GM12875 (cell line): ENCODE data around the gene CALM3.

Experiments
- H3K4me3 ChIP-seq: one replicate; pipeline ENCODE4 v1.5.1; 2011; ENCODE audit warnings: low read depth, low read length, control low read depth
- CTCF ChIP-seq: IDR thresholded peaks from 2 replicates; pipeline ENCODE4 v1.5.1; 2011; ENCODE audit warnings: low read depth, mild to moderate bottlenecking, control low read depth, inconsistent platforms, low read length, moderate library complexity, borderline replicate concordance; ENCODE audit not compliant: insufficient read depth

Gene CALM3

GRCh38 chr19:46616631-46617322 lies 15.6 kb downstream of the CALM3 start:
- H3K4me3 ChIP-seq, result no peak overlapping the region
- peak; percentile 38; the same call in 1 of the 2 replicates for TF ChIP-seq CTCF

- no peak overlapping the region for H3K4me3 ChIP-seq
- TF ChIP-seq CTCF, result no peak
These were observed 16.5 kb downstream of the CALM3 start for GRCh38 chr19:46617601-46618000.

- no peak for TF ChIP-seq CTCF
- peak overlapping the region; percentile 33 for H3K4me3 ChIP-seq
These were observed 17.6 kb downstream of the CALM3 start for GRCh38 chr19:46618670-46619231.

GRCh38 chr19:46620267-46620666 lies 19.1 kb downstream of the CALM3 start:
- H3K4me3 ChIP-seq, result no peak overlapping the region
- TF ChIP-seq CTCF, result no peak

- no peak overlapping the region for H3K4me3 ChIP-seq
- TF ChIP-seq CTCF, result no peak
These were observed 19.6 kb downstream of the CALM3 start for GRCh38 chr19:46620716-46621115.

- H3K4me3 ChIP-seq, result peak overlapping the region; percentile 19
- TF ChIP-seq CTCF, result no peak
These were observed 20.3 kb downstream of the CALM3 start for GRCh38 chr19:46621191-46622117.
